Muscle of leg (tissue), 16 donors: Measurements from ENCODE around the gene HDHD5. TPM values are rescaled to one million over a fixed set of nuclear protein-coding genes. Genes with fewer than 3 reads are reported as not detected.

ENCODE experiments used
- DNase-seq: peaks from one replicate; pipeline ENCODE4 v3.0.0; 2013
- H3K27ac ChIP-seq: one replicate; pipeline ENCODE4 v1.5.1; 2013; ENCODE audit warnings: mild to moderate bottlenecking, low read length, control low read depth
- H3K27me3 ChIP-seq: one replicate; pipeline ENCODE4 v1.6.1; 2013; ENCODE audit warnings: low read length; ENCODE audit not compliant: control insufficient read depth, insufficient read depth
- H3K36me3 ChIP-seq: one replicate; pipeline ENCODE4 v1.6.1; 2013; ENCODE audit warnings: low read length; ENCODE audit not compliant: control insufficient read depth, insufficient read depth
- H3K4me1 ChIP-seq: one replicate; pipeline ENCODE4 v1.6.1; 2013; ENCODE audit warnings: low read length; ENCODE audit not compliant: control insufficient read depth, insufficient read depth
- H3K4me3 ChIP-seq: one replicate; pipeline ENCODE4 v1.5.1; 2013; ENCODE audit warnings: low read length, control low read depth
- H3K9me3 ChIP-seq: replicated peaks from 2 replicates; pipeline ENCODE4 v1.6.1; 2013; ENCODE audit warnings: low read depth, low read length; ENCODE audit not compliant: control insufficient read depth
- WGBS: methylation state at CpG from one replicate; pipeline ENCODE4 v1.1.5; 2013; ENCODE audit warnings: missing lambda C conversion rate; ENCODE audit not compliant: insufficient coverage; 5-methylcytosine and 5-hydroxymethylcytosine counted together
- long read RNA-seq, 11 donors: transcript quantifications; one replicate each; lab custom pipeline, GENCODE V29; 2026
- polyA plus RNA-seq, 8 donors: library from polyadenylated mRNA; unstranded; fragments of 120-200 nt; gene quantifications; one replicate each; pipeline versions ENCODE4 v1.2.1 to v1.2.3, GENCODE V29; 2013; ENCODE audit warnings: inconsistent platforms in 1 of 8, low replicate concordance in 1 of 8; ENCODE audit not compliant: insufficient read length in 8 of 8, insufficient read depth in 1 of 8
- total RNA-seq: library from RNA; stranded (reverse); fragments of 120-200 nt; gene quantifications from one replicate; pipeline ENCODE4 v1.2.4, GENCODE V29; 2013

The HDHD5 gene
- total RNA-seq (35.7 TPM), polyA plus RNA-seq (10 to 100 TPM; 39.2 to 50.0 (median 46.3) TPM)
- long read RNA-seq, donor 1, partial matches to known transcripts, result 0 of 7 reads
- long read RNA-seq, donor 1, other reads (novel, unspliced or antisense), result 0 of 7 reads
- long read RNA-seq, donor 2, partial matches to known transcripts, result 0 of 1 reads
- long read RNA-seq, donor 2, other reads (novel, unspliced or antisense), result 0 of 1 reads
- long read RNA-seq, donor 3, transcript HDHD5-202 (8 exons, 1,799 nt), result major isoform, 20 of 27 reads
- long read RNA-seq, donor 3, partial matches to known transcripts, result 0 of 27 reads
- long read RNA-seq, donor 3, other reads (novel, unspliced or antisense), result 5 of 27 reads
- long read RNA-seq, donor 4, transcript HDHD5-202 (8 exons, 1,799 nt), result major isoform, 8 of 13 reads
- long read RNA-seq, donor 4, partial matches to known transcripts, result 5 of 13 reads
- long read RNA-seq, donor 4, other reads (novel, unspliced or antisense), result 0 of 13 reads
- long read RNA-seq, donor 5, transcript HDHD5-202 (8 exons, 1,799 nt), result major isoform, 16 of 34 reads
- long read RNA-seq, donor 5, transcript HDHD5-205 (3 exons, 3,614 nt), result minor isoform, 8 of 34 reads
- long read RNA-seq, donor 5, partial matches to known transcripts, result 5 of 34 reads
- long read RNA-seq, donor 5, other reads (novel, unspliced or antisense), result 5 of 34 reads
- long read RNA-seq, donor 6, transcript HDHD5-202 (8 exons, 1,799 nt), result major isoform, 25 of 28 reads
- long read RNA-seq, donor 6, partial matches to known transcripts, result 0 of 28 reads
- long read RNA-seq, donor 6, other reads (novel, unspliced or antisense), result 0 of 28 reads
- long read RNA-seq, donor 7, transcript HDHD5-202 (8 exons, 1,799 nt), result major isoform, 8 of 12 reads
- long read RNA-seq, donor 7, partial matches to known transcripts, result 0 of 12 reads
- long read RNA-seq, donor 7, other reads (novel, unspliced or antisense), result 0 of 12 reads
- long read RNA-seq, donor 8, transcript HDHD5-202 (8 exons, 1,799 nt), result major isoform, 7 of 8 reads
- long read RNA-seq, donor 8, partial matches to known transcripts, result 0 of 8 reads
- long read RNA-seq, donor 8, other reads (novel, unspliced or antisense), result 0 of 8 reads
- long read RNA-seq, donor 9, transcript HDHD5-202 (8 exons, 1,799 nt), result major isoform, 10 of 16 reads
- long read RNA-seq, donor 9, partial matches to known transcripts, result 6 of 16 reads
- long read RNA-seq, donor 9, other reads (novel, unspliced or antisense), result 0 of 16 reads
- long read RNA-seq, donor 10, transcript HDHD5-202 (8 exons, 1,799 nt), result major isoform, 15 of 23 reads
- long read RNA-seq, donor 10, partial matches to known transcripts, result 0 of 23 reads
- long read RNA-seq, donor 10, other reads (novel, unspliced or antisense), result 7 of 23 reads
- long read RNA-seq, donor 11, transcript HDHD5-202 (8 exons, 1,799 nt), result major isoform, 11 of 18 reads
- long read RNA-seq, donor 11, partial matches to known transcripts, result 6 of 18 reads
- long read RNA-seq, donor 11, other reads (novel, unspliced or antisense), result 0 of 18 reads

- no peaks in the 10 kb centered on the region for H3K9me3 ChIP-seq
- H3K4me1 ChIP-seq, result peaks cover 19% of the 10 kb centered on the region
- under 1% methylated on average over 110 of the region's 114 CpGs for WGBS
- peak; percentile 96 for DNase-seq
- H3K27ac ChIP-seq, result peak within 1 kb of the TSS; percentile 73
- H3K27me3 ChIP-seq, result no peaks in the 10 kb centered on the region
- no peaks in the 10 kb centered on the region for H3K36me3 ChIP-seq
- peak within 1 kb of the TSS; percentile 72 for H3K4me3 ChIP-seq
Observed at GRCh38 chr22:17158568-17159503, at the start of gene HDHD5. TSS of gene HDHD5 (minus strand) at chr22:17159277. CDS start at chr22:17159251, 26 bp downstream.

GRCh38 chr22:17205432-17205831, 46.4 kb upstream of the HDHD5 start:
- WGBS, result 0% methylated on average over 1 of the region's 7 CpGs
- Histone ChIP-seq H3K27me3 (no peaks in the 10 kb centered on the region), H3K36me3 (no peaks in the 10 kb centered on the region), H3K27ac (no peak overlapping the region), H3K4me1 (no peaks in the 10 kb centered on the region), H3K9me3 (no peaks in the 10 kb centered on the region), H3K4me3 (no peak overlapping the region)
- peak; percentile 18 for DNase-seq

GRCh38 chr22:17201285-17201945, 42.3 kb upstream of the HDHD5 start:
- Histone ChIP-seq H3K4me1 (peaks cover 14% of the 10 kb centered on the region), H3K4me3 (no peak overlapping the region), H3K36me3 (no peaks in the 10 kb centered on the region), H3K27me3 (no peaks in the 10 kb centered on the region), H3K27ac (no peak overlapping the region), H3K9me3 (no peaks in the 10 kb centered on the region)
- WGBS, result 22% methylated on average over 4 of the region's 8 CpGs
- DNase-seq, result peak; percentile 49

- no peaks in the 10 kb centered on the region for H3K27me3 ChIP-seq
- peak overlapping the region; percentile 40 for H3K4me3 ChIP-seq
- H3K9me3 ChIP-seq, result no peaks in the 10 kb centered on the region
- peak; percentile 98 for DNase-seq
- H3K27ac ChIP-seq, result peak overlapping the region; percentile 93
- 10% methylated on average over 14 of the region's 20 CpGs for WGBS
- H3K4me1 ChIP-seq, result peaks cover 18% of the 10 kb centered on the region
- no peaks in the 10 kb centered on the region for H3K36me3 ChIP-seq
Observed at GRCh38 chr22:17199003-17199731, 40.1 kb upstream of the HDHD5 start.

GRCh38 chr22:17198170-17199002, 39.3 kb upstream of the HDHD5 start:
- Histone ChIP-seq H3K4me1 (peaks cover 19% of the 10 kb centered on the region), H3K9me3 (no peaks in the 10 kb centered on the region), H3K4me3 (peak overlapping the region; percentile 40), H3K27me3 (no peaks in the 10 kb centered on the region), H3K36me3 (no peaks in the 10 kb centered on the region), H3K27ac (peak overlapping the region; percentile 93)
- 21% methylated on average over 26 of the region's 29 CpGs for WGBS
- peak; percentile 82 for DNase-seq

- Histone ChIP-seq H3K4me3 (no peak overlapping the region), H3K9me3 (no peaks in the 10 kb centered on the region), H3K36me3 (peaks cover 14% of the 10 kb centered on the region), H3K4me1 (peaks cover 19% of the 10 kb centered on the region), H3K27ac (no peak overlapping the region), H3K27me3 (no peaks in the 10 kb centered on the region)
- DNase-seq, result no peak
- 78% methylated on average over 4 of the region's 7 CpGs for WGBS
Observed at GRCh38 chr22:17194213-17194612, 35.1 kb upstream of the HDHD5 start.

GRCh38 chr22:17192186-17192585, 33.1 kb upstream of the HDHD5 start:
- no peak overlapping the region for H3K4me3 ChIP-seq
- peaks cover 16% of the 10 kb centered on the region for H3K36me3 ChIP-seq
- no peaks in the 10 kb centered on the region for H3K27me3 ChIP-seq
- DNase-seq, result no peak
- H3K4me1 ChIP-seq, result peaks cover 5% of the 10 kb centered on the region
- H3K9me3 ChIP-seq, result no peaks in the 10 kb centered on the region
- no peak overlapping the region for H3K27ac ChIP-seq
- no CpG with 5 or more reads among the region's 5 CpGs for WGBS
